Stimulated activated CD4-positive, alpha-beta T cell treated with anti-CD3 and anti-CD28 coated beads, Interleukin-15, amount 100 ng/mL, for 24 hours (primary cell): ENCODE data around the gene KRT71.
"Not testable (repeated sequence)": the region's sequence is repeated elsewhere in the genome, so short reads cannot be mapped to it uniquely, and the experiment has no call there.

Experiments used
- DNase-seq: peaks from one replicate; pipeline ENCODE4 v3.0.0-alpha.2; 2020

The KRT71 gene

GRCh38 chr12:52519387-52519703 lies 33.6 kb downstream of the KRT71 start:
- DNase-seq, result no peak

DNA sequence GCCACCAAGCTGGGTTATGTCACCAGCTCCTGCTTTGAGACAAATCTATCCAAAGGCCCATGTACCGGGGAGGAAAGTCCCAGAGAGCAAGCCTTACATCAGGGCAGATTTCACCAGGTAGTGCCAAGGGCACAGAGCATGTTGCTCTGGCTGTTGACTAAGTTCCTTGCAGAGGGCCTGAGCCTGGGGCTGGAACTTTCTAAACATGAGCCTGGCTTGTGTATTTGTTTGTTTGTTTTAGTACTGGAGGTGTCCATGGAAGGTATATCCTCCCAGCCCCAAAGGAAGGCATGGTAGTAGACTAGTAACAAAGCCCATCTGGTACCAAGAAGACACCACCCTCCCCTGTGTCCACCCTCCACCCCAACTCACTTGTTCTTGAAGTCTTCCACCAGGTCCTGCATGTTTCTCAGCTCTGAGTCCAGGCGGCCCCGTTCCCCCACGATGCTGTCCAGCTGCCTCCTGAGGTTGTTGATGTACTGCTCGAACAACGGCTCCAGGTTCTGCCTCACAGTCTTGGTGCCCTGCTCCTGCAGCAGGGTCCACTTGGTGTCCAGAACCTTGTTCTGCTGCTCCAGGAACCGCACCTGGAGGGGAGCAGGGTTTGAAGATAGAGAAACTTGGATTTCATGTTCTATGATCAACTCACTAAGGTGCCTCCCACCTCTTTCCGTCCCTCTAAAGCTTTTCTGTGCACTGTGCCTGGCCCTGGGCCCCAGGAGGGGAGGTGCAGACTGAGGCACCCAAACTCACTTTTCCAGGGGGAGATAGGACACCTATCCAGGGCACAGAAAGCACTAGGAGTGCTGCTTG lies 34.2 kb downstream of the KRT71 start:
- DNase-seq, result no peak

DNA sequence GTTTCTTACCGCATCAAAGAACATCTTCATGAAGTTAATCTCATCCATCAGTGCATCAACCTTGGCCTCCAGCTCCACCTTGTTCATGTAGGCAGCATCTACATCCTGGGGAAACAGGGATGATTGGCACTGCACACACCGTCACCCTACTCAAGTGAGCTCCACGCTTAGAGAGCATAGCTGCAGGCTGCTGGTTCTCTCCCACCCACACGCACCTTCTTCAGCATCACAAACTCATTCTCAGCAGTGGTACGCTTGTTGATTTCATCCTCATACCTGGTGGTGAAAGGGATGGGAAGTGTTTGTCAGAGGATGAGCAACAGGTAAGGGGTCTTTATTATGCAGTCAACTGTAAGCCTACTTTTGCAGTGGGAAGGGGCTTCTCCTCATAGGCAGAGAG lies 35.1 kb downstream of the KRT71 start:
- DNase-seq, result no peak

DNA sequence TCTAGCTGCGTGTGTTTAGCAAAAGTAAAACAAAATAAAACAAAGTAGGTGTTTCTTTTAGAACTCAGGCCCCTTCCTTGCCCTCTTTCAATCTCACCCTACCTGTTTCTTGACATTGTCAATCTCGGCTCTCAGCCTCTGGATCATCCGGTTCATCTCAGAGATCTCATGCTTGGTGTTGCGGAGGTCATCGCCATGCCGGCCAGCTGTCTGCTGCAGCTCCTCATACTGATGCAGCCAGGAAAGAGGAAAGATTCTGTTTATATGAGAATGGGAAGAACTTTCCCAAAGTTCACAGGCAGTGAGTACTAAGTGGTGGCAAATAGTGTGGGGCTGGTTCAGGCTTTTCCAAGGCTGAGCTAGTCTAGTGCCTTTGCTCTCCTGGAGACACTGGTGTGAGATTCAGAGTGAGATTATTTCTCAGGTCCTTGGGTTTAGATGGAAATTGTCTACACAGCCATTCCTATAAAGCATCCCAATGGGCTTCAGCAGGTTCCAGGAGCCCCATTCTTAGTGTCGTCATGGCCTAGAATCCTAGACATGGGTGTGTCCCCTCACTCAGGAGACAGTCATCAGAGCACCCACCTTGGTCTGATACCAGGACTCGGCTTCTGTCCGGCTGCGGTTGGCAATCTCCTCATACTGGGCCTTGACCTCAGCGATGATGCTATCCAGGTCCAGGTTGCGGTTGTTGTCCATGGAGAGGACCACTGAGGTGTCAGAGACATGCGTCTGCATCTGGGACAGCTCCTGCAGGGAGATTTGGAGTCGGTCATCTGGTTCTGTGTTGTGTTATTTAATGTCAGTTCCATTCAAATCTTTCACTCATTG lies 35.7 kb downstream of the KRT71 start:
- DNase-seq, result no peak

DNA sequence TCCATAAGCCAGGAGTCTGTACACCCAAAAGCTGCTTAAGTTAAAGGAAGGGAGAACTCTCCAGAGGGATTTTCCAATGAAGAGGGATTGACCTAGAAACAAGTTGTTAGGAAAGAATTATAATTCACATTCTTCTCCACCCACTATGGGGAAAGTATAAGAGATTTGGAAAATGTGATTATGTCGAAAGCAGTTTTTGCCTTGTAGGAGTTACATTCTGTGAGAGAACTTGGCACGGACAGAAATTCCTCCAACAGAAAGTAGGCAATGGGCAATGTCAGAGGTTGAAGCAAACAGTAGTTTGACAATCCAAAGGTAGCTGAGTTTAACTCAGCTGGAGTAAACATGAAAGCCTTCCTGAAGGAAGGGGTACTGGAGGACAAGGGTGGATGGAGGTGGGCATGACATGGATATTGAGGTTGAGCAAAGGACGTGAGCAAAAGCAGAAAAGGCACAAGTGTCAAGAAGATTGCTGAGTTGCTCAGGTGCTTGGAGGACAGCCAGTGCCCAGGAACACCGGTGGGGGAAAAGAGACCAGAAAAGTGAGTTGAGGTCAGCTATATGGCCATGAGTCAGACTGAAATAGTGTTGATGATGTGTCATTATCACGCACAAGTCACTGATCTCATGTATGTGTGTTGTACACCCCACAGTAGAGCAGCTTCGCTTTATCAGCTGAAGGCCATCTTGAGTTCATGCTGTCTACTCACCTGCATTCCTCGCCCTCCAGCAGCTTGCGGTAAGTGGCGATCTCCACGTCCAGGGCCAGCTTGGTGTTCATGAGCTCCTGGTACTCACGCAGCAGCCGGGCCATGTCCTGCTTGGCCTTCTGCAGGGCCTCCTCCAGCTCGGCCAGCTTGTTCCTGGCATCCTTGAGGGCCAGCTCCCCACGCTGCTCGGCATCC lies 36.8 kb downstream of the KRT71 start:
- DNase-seq, result no peak

DNA sequence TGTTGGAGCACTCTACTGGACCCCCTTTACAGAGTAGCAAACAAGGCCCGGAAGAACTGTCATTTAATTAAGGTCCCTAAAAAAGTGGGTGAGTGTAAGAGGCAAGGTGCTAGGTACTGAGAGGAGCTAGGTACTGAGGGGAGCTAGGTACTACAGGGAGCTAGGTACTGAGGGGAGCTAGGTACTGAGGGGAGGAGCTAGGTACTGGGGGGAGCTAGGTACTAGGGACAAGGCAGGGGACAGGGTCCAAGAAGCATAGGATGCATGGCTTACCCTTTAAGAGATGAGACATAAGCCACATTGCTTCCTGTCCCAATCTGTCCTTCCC lies 37.7 kb downstream of the KRT71 start:
- no peak for DNase-seq

GRCh38 chr12:52514471-52515318 lies 38.2 kb downstream of the KRT71 start:
- no peak for DNase-seq

- DNase-seq, result no peak
These were observed 39.2 kb downstream of the KRT71 start for GRCh38 chr12:52513736-52514135.

GRCh38 chr12:52508211-52508610 lies 44.7 kb downstream of the KRT71 start:
- DNase-seq, result no peak

DNA sequence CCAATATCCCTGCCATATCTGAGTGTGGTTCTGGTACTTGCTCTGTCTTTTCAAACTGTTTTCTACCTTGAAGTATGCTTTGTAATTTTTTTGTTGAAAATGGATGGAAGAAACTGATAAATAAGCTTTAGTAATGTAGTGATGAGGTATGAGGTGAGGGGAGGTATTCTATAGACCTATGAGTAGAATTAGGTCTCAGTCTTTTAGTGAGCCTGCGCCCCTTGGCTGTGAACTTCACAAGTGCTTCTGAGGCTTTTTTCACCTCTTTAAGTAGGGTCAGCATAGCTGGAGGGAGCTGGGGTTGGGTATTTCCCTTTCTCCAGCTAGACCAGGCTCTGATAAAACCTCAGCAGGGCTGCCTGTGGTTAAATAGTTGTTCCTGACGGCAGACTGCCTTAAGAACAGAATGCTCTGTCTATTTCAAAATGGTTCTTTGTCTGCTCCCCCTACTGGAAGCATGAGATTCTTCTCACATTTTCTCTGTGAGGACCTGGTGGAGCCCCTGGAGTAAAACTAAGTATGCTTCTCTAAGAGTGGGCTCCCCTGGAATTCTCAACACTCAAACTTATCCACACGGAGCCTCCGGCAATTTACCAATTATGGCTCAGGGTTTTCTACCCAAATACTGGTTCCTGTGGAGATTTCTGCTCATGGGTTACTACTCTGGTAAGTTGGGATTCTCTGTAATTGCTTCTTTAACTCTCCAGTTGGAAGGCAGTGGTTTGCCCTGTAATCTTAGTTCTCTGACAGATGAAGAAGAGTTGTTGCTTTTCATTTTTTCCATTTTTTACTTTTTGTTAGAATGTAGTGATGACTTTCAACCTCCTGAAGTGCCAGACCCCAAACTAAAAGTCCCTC lies 45.9 kb downstream of the KRT71 start:
- DNase-seq, result no peak

DNA sequence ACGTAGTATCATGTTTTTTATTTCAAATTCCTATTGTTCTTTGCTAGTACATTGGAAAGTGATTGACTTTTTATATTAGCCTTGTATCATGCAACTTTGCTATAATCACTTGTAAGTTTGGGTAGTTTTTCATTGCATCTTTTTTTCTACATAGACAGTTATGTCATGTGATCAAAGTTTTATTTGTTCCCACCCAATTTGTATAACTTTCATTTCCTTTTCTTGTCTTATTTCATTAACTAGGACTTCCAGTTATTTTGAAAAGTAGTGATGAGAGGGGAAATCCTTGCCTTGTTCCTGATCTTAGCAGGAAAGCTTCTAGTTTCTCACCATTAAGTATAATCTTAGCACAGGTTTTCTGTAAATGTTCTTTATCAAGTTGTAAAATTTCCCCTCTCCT lies 50.1 kb downstream of the KRT71 start:
- no peak for DNase-seq

- no peak for DNase-seq
These were observed 51.5 kb downstream of the KRT71 start for GRCh38 chr12:52501490-52501889.

DNA sequence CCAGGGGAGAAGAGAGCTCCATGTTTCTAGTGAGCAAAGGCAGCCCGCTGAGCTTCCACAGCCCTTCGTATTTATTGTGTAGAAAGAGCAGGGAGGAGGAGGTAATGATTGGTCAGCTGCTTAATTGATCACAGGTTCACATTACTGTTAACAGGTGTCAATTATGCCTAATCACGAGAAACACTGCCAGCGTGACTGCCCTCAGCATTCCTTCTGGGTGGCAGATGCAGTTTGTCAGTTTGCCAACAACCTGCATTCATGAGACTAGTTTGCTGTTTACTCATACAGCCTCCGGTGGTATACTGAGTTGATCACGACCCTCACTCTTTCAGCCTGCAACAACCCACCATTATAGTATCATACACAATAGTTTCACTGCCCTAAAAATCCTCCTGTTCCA lies 52.4 kb downstream of the KRT71 start:
- DNase-seq, result not testable (repeated sequence)

- no peak for DNase-seq
These were observed 53.0 kb downstream of the KRT71 start for GRCh38 chr12:52499806-52500560.

DNA sequence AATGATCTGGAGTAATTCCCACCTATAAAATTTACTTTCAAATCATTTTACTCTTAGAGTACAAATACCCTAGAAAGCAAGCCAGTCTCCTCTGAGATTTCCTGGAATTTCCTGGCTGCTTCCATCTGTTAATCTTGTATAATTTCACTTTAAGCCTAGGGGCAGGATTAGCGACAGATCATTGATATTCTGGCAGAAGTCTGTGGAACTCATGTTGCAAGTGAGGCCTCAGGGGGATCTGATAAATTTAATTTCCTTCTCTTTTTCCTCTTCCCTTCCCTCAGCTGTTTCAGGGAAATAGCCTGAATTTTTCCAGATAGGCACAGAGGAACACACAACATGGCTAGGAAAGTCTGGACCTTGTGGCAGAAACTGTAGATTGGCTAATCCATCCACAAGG lies 54.0 kb downstream of the KRT71 start:
- DNase-seq, result no peak

DNA sequence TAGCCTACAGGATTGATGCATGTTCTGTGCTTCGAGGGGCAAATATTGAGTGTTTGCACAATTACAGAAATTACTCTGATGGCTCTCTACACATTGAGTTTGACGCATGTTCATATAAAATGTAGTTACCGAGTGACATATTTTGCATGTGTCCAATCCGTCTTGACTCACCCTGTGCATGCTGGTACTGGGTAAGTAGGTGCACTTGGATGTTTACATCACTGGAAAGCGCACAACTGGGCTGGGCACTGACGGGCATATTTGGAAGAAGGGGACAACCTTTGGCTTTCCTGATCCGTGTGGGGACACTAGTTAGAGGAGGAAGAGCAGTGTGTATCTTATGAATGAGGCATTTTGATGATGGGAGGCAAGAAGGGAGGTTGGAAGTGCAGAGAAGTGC lies 55.0 kb downstream of the KRT71 start:
- no peak for DNase-seq

DNA sequence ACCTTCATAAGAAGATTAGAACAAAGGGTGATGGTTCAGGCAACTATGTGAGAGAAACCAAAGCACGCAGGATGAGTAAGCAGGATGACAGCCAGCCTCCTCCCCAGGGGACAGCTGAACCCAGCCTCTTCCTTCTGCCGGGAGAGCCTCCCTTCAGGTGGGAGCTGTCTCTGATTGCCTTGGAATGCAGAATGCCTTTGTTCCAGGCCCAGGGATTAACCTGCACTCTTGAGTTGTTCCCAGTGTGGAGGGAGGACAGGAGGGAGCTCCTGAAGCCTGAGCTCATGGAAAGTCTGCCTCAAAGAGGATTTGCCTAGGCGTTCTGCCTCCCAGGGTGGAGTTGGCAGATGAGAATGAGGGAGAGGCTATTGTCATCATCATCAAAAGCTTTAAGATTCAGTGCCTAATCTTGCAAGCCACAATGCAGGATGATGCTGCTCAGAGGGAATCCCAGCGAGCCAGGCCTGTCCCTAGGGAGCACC lies 56.3 kb downstream of the KRT71 start:
- DNase-seq, result no peak

GRCh38 chr12:52496054-52496453 lies 56.9 kb downstream of the KRT71 start:
- DNase-seq, result no peak

DNA sequence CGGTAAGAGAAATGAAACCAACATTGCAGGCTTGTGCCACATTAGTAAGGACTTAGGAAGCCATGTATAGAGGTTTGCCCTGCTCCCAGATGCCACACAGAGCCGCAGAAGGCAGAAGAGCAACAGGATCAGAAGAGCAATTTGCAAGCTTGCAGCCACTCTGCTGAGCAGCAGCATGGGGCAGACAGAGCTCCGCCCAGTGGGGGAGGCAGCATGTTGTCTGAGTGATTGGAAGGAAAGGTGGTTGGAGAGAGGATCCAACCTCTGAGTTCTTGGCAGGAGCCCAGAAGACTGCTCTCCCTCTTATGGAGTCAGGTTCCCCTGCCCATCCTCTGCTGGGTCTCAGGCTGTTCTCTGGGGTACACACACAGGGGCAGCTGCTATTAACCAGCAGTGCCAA lies 57.6 kb downstream of the KRT71 start:
- DNase-seq, result no peak

DNA sequence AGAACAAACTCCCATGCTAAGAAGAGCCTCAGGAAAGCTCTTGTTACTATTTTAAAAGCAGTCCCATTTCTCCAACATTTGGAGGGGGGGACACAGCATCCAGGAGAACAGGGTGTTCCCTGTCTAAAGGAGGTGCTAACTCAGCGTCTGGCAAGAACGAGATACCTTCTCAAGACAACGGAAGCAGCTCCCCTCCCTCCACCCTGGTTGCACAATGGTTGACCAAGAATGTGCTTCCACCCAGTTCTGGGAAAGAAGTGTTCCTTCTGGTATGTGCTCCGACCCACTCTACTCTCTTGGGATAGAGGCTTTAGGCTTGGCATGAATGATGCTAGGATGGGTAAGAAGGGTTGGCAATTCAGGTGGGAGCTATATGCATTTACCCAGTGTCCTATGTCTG lies 58.4 kb downstream of the KRT71 start:
- DNase-seq, result no peak

DNA sequence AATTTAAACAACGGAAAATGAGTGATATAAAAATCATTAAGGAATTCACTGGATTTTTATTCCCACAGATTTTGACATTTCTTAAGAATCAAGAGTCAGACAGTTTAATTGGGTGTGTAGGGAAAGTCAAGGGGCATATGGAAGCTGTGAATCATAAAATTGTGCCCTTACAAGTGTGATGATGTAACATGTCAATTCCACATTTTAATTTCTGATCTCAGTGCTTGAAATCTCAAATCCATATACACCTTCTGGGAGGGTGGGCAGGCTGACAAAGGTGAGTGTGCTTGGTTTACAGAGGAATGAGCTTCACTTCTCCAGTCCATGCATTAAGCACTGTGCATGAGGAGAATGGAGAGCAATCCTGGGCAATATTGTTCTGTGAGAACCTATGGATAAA lies 58.8 kb downstream of the KRT71 start:
- no peak for DNase-seq
